PC-9 (cell line): Measurements from ENCODE around the gene PRR5L.

Source experiments
- CTCF ChIP-seq: fragments of 200-600 bp; sonication (generic); conservative IDR thresholded peaks from 2 replicates; pipeline ENCODE4 v1.6.1; 2017; ENCODE audit warnings: mixed run types, antibody characterized with exemption, mild to moderate bottlenecking, moderate library complexity
- EZH2 ChIP-seq: fragments of 200-600 bp; sonication (generic); IDR thresholded peaks from 2 replicates; pipeline ENCODE4 v1.8.0; 2017; ENCODE audit warnings: antibody characterized with exemption, low read depth

- no peak for TF ChIP-seq CTCF
- TF ChIP-seq EZH2 = no peak
Observed at GRCh38 chr11:36288442-36289225, 7.5 kb upstream of the PRR5L start.
